DND-41 (cell line): ENCODE data around the gene SGPP1.

Experiments used
- ATAC-seq: fragments of 200-7000 bp; cut with Tn5 transposase; 3 replicates; pipeline ENCODE4 v1.9.1; 2021; ENCODE audit warnings: low read depth; ENCODE audit not compliant: insufficient read depth
- DNase-seq: peaks from one replicate; pipeline ENCODE4 v3.0.0-alpha.2; 2020
- H2AFZ ChIP-seq: 2 replicates; pipeline ENCODE4 v1.6.0; 2012; ENCODE audit warnings: low read depth, low read length
- H3K27ac ChIP-seq: 2 replicates; pipeline ENCODE4 v1.5.1; 2012; ENCODE audit warnings: low read length, inconsistent platforms
- H3K27me3 ChIP-seq: fragments of 200-600 bp; sonication (generic); 2 replicates; pipeline ENCODE4 v1.6.0; 2012; ENCODE audit warnings: low read length, mild to moderate bottlenecking, inconsistent platforms; ENCODE audit not compliant: insufficient read depth, poor library complexity
- H3K36me3 ChIP-seq: 2 replicates; pipeline ENCODE4 v1.5.1; 2012; ENCODE audit warnings: low read length, inconsistent platforms; ENCODE audit not compliant: insufficient read depth
- H3K4me1 ChIP-seq: 2 replicates; pipeline ENCODE4 v1.5.1; 2012; ENCODE audit warnings: mild to moderate bottlenecking, low read length; ENCODE audit not compliant: insufficient read depth
- H3K4me2 ChIP-seq: 2 replicates; pipeline ENCODE4 v1.6.0; 2012; ENCODE audit warnings: mild to moderate bottlenecking, moderate library complexity, low read length, inconsistent platforms; ENCODE audit not compliant: insufficient read depth
- H3K4me3 ChIP-seq, 2 experiments: fragments of 200-600 bp in 1 of 2; shearing (Covaris generic) in 1 of 2; 2 replicates each; pipeline ENCODE4 v1.5.1; 2012 to 2016; ENCODE audit warnings: inconsistent platforms in 2 of 2, low read length in 2 of 2, mild to moderate bottlenecking in 2 of 2, low read depth in 1 of 2, moderate library complexity in 1 of 2
- H3K79me2 ChIP-seq: 2 replicates; pipeline ENCODE4 v1.6.0; 2012; ENCODE audit warnings: low read length, inconsistent platforms; ENCODE audit not compliant: insufficient read depth
- H3K9ac ChIP-seq: 2 replicates; pipeline ENCODE4 v1.6.0; 2012; ENCODE audit warnings: low read depth, mild to moderate bottlenecking, inconsistent platforms, low read length, moderate library complexity
- H3K9me3 ChIP-seq: 2 replicates; pipeline ENCODE4 v1.5.1; 2012; ENCODE audit warnings: low read length, moderate library complexity, mild to moderate bottlenecking, inconsistent platforms; ENCODE audit not compliant: insufficient read depth, severe bottlenecking
- H4K20me1 ChIP-seq: 2 replicates; pipeline ENCODE4 v1.6.0; 2012; ENCODE audit warnings: low read length; ENCODE audit not compliant: insufficient read depth
- EZH2 ChIP-seq: IDR thresholded peaks from 3 replicates; pipeline ENCODE4 v1.6.1; 2012; ENCODE audit warnings: borderline replicate concordance, low read depth, mild to moderate bottlenecking, moderate library complexity, low read length, inconsistent platforms; ENCODE audit not compliant: severe bottlenecking
- TF ChIP-seq, protein P1 (sequence below): IDR thresholded peaks from 2 replicates; pipeline ENCODE4 v1.5.1; 2012; ENCODE audit warnings: borderline replicate concordance, low read length, moderate library complexity, mild to moderate bottlenecking; ENCODE audit not compliant: poor library complexity, severe bottlenecking; ENCODE audit errors: extremely low read depth

Gene SGPP1

DNA sequence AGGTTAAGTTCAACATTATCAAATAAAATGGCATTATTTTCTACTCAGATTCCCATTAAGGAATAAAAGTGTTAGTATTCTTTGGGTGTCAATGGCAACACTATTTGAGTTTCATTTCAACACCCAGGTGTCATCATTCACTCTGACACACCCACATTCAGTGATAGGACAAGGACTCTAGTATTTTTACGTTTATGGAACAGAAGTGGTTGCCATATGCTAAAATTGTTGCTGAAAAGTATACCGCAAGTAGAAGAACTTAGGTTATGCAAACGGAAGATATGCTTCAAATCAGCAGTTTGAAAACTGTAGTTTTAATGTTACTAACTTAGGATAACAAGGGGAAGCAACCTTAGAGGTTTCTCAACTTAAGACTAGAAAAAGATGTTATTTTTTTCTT lies 20.0 kb upstream of the SGPP1 start:
- no peak for DNase-seq
- no peaks in the 10 kb centered on the region for H3K4me1 ChIP-seq
- no peak overlapping the region for H3K4me2 ChIP-seq
- no peaks in the 10 kb centered on the region for H3K9me3 ChIP-seq
- H3K27me3 ChIP-seq: no peaks in the 10 kb centered on the region
- H3K9ac ChIP-seq: no peak overlapping the region
- H3K36me3 ChIP-seq: no peaks in the 10 kb centered on the region
- H3K4me3 ChIP-seq: no peak overlapping the region
- ATAC-seq: no peak
- TF ChIP-seq EZH2: no peak
- no peak overlapping the region for H2AFZ ChIP-seq
- no peak overlapping the region for H3K27ac ChIP-seq
- H4K20me1 ChIP-seq: no peaks in the 10 kb centered on the region
- H3K79me2 ChIP-seq: no peaks in the 10 kb centered on the region

DNA sequence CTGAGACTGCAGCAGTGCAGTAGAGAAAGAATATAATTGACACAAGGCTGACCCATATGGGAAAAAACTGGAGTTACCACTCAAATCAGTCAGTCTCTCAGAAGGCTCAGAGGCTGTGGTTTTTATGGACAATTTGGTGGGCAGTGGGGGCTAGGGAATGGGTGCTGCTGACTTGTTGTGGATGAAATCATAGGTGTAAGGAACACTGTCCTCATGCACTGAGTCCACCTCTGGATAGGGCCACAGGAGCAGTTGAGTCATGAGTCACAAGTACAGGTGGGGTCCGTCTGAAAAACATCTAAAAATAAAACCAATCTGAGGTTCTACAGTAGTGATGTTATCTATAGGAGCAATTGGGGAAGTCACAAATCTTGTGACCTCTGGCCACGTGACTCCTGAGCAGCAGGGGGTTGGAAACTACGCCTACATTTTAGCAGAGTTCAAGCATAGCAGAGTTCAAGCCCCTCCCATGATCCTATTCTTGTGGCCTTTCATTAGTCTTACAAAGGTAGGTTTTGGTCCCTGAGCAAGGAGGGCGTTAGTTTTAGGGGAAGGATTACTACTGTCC lies 18.1 kb upstream of the SGPP1 start:
- Histone ChIP-seq H3K4me3 (no peak overlapping the region), H3K9me3 (no peaks in the 10 kb centered on the region), H3K79me2 (no peaks in the 10 kb centered on the region), H3K27ac (no peak overlapping the region), H3K27me3 (no peaks in the 10 kb centered on the region), H2AFZ (peak overlapping the region; percentile 25; the same call in 1 of the 2 replicates), H3K9ac (no peak overlapping the region), H3K4me2 (no peak overlapping the region), H3K4me1 (no peaks in the 10 kb centered on the region), H3K36me3 (no peaks in the 10 kb centered on the region), H4K20me1 (no peaks in the 10 kb centered on the region)
- TF ChIP-seq, protein P1, sequence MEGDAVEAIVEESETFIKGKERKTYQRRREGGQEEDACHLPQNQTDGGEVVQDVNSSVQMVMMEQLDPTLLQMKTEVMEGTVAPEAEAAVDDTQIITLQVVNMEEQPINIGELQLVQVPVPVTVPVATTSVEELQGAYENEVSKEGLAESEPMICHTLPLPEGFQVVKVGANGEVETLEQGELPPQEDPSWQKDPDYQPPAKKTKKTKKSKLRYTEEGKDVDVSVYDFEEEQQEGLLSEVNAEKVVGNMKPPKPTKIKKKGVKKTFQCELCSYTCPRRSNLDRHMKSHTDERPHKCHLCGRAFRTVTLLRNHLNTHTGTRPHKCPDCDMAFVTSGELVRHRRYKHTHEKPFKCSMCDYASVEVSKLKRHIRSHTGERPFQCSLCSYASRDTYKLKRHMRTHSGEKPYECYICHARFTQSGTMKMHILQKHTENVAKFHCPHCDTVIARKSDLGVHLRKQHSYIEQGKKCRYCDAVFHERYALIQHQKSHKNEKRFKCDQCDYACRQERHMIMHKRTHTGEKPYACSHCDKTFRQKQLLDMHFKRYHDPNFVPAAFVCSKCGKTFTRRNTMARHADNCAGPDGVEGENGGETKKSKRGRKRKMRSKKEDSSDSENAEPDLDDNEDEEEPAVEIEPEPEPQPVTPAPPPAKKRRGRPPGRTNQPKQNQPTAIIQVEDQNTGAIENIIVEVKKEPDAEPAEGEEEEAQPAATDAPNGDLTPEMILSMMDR: no peak
- TF ChIP-seq EZH2: no peak
- no peak for DNase-seq
- ATAC-seq: peak; percentile 33; the same call in 1 of the 3 replicates

DNA sequence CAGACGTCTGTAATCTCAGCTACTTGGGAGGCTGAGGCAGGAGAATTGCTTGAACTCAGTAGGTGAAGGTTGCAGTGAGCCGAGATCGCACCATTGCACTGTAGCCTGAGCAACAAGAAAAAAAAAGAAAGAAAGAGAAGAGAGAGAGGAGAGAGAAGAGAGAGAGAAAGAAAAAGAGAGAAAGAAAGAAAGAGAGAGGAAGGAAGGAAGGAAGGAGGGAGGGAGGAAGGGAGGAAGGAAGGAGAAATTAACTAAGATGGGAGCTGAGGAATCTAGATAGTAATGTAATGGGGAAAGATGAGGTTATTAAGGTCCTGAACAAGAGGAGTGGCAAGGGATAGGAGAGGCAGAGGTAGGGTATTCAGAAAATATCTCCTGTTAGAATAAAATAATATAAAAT lies 17.4 kb upstream of the SGPP1 start:
- Histone ChIP-seq H4K20me1 (no peaks in the 10 kb centered on the region), H3K4me3 (no peak overlapping the region), H3K36me3 (no peaks in the 10 kb centered on the region), H3K9ac (no peak overlapping the region), H3K27me3 (no peaks in the 10 kb centered on the region), H3K79me2 (no peaks in the 10 kb centered on the region), H3K27ac (no peak overlapping the region), H3K9me3 (no peaks in the 10 kb centered on the region), H3K4me1 (no peaks in the 10 kb centered on the region), H3K4me2 (no peak overlapping the region), H2AFZ (no peak overlapping the region)
- DNase-seq: no peak
- ATAC-seq: no peak
- no peak for TF ChIP-seq EZH2
- TF ChIP-seq, protein P1: no peak

DNA sequence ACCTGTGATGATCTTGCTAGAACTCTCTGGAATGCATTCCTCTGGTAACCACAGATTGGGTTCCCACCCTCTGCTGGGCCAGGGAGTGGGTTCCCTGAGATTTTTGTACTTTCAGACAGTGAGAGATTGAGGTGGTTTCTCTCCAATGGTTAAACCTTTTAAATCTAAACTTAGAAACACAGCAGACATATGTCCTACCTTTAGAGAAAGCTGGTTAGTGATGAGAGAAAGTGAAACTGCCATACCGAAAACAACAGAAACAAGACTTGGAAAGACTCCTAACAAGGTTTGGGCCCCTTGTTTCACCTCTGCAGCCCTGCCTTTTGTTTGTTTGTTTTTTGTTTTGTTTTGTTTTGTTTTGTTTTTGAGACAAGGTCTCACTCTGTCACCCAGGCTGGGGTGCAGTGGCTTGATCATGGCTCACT lies 9.7 kb upstream of the SGPP1 start:
- Histone ChIP-seq H3K4me2 (no peak overlapping the region), H3K27ac (no peak overlapping the region), H3K79me2 (no peaks in the 10 kb centered on the region)

More for the DNA sequence above, 9.7 kb upstream of the SGPP1 start:
- no peak for ATAC-seq
- Histone ChIP-seq H3K27me3 (no peaks in the 10 kb centered on the region), H3K9ac (no peak overlapping the region), H2AFZ (no peak overlapping the region), H3K9me3 (no peaks in the 10 kb centered on the region), H4K20me1 (no peaks in the 10 kb centered on the region), H3K36me3 (no peaks in the 10 kb centered on the region), H3K4me1 (no peaks in the 10 kb centered on the region), H3K4me3 (no peak overlapping the region)
- TF ChIP-seq EZH2: no peak
- TF ChIP-seq, protein P1: no peak
- DNase-seq: no peak
